PC-3 (cell line): ENCODE measurements around the gene ARL13A.

Source experiments
- EZH2 ChIP-seq: fragments of 300-600 bp; sonication (generic); IDR thresholded peaks from one replicate; pipeline ENCODE4 v1.6.1; 2017; ENCODE audit warnings: antibody characterized with exemption, mild to moderate bottlenecking, low read length; ENCODE audit not compliant: unreplicated experiment
- EZH2phosphoT487 ChIP-seq: fragments of 300-600 bp; sonication (generic); IDR thresholded peaks from 2 replicates; pipeline ENCODE4 v1.6.1; 2018; ENCODE audit warnings: mild to moderate bottlenecking, antibody characterized with exemption, low read length, borderline replicate concordance
- TF ChIP-seq, protein P1 (sequence below): fragments of 300-600 bp; sonication (generic); conservative IDR thresholded peaks from 2 replicates; pipeline ENCODE4 v1.5.1; 2017; ENCODE audit warnings: antibody characterized with exemption, low read depth, mild to moderate bottlenecking, low read length

DNA sequence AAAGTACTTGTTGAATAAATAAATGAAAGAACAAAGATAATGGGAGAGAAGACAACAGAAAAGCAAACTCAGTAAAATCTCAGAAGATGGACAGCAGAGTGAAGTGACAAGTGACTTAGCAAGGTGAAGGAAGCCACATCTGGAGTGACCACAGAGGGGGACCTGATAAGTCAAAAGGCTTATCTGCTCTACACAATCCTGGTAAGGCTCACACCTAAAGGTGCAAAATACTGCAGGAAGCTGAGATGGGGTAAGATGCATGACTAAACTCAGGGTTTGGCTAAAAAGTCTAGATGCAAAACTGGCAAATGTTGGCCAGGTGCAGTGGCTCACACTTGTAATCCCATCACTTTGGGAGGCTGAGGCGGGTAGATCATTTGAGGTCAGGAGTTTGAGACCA, 60.2 kb downstream of the ARL13A start:
- no peak for TF ChIP-seq EZH2phosphoT487
- TF ChIP-seq EZH2: no peak
- TF ChIP-seq, protein P1, sequence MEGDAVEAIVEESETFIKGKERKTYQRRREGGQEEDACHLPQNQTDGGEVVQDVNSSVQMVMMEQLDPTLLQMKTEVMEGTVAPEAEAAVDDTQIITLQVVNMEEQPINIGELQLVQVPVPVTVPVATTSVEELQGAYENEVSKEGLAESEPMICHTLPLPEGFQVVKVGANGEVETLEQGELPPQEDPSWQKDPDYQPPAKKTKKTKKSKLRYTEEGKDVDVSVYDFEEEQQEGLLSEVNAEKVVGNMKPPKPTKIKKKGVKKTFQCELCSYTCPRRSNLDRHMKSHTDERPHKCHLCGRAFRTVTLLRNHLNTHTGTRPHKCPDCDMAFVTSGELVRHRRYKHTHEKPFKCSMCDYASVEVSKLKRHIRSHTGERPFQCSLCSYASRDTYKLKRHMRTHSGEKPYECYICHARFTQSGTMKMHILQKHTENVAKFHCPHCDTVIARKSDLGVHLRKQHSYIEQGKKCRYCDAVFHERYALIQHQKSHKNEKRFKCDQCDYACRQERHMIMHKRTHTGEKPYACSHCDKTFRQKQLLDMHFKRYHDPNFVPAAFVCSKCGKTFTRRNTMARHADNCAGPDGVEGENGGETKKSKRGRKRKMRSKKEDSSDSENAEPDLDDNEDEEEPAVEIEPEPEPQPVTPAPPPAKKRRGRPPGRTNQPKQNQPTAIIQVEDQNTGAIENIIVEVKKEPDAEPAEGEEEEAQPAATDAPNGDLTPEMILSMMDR: no peak
